Activated CD8-positive, alpha-beta T cell treated with anti-CD3 and anti-CD28 coated beads, Interleukin-2, amount 10 ng/mL, durations not matched to agents 7 days and 5 days (primary cell): ENCODE results near the gene NOTCH1. TPM values are rescaled to one million over a fixed set of nuclear protein-coding genes. Genes with fewer than 3 reads are reported as not detected.

Experiments
- ATAC-seq: fragments of 150-1000 bp; cut with Tn5 transposase; one replicate; pipeline ENCODE4 v1.10.0; 2021; ENCODE audit warnings: moderate library complexity
- CTCF ChIA-PET: fragments of 350-600 bp; sonication (Branson Sonifier 250); formaldehyde crosslinking; loops from one replicate; lab custom pipeline; 2021; ENCODE audit warnings: antibody characterized with exemption; lab: Charles Lee
- POLR2A ChIA-PET: fragments of 350-600 bp; sonication (Branson Sonifier 250); formaldehyde crosslinking; loops from one replicate; lab custom pipeline; 2021; ENCODE audit warnings: antibody characterized with exemption; lab: Charles Lee
- DNase-seq: peaks from one replicate; pipeline ENCODE4 v3.0.0-alpha.2; 2020
- H3K27ac Mint-ChIP-seq: one replicate; pipeline ENCODE4 v1.8.0; 2021; ENCODE audit warnings: mild to moderate bottlenecking, mixed read lengths
- H3K27me3 Mint-ChIP-seq: one replicate; pipeline ENCODE4 v1.8.0; 2021; ENCODE audit warnings: low read depth, mixed read lengths
- H3K36me3 Mint-ChIP-seq: one replicate; pipeline ENCODE4 v1.8.0; 2021; ENCODE audit warnings: low read depth, mixed read lengths
- H3K4me1 Mint-ChIP-seq: one replicate; pipeline ENCODE4 v1.8.0; 2021; ENCODE audit warnings: low read depth, mixed read lengths
- H3K4me3 Mint-ChIP-seq: one replicate; pipeline ENCODE4 v1.8.0; 2021; ENCODE audit warnings: mild to moderate bottlenecking, mixed read lengths
- H3K9me3 Mint-ChIP-seq: one replicate; pipeline ENCODE4 v1.8.0; 2022; ENCODE audit warnings: mixed read lengths; ENCODE audit not compliant: insufficient read depth
- total RNA-seq, 2 experiments: library from RNA; stranded (reverse); gene quantifications; one replicate each; pipeline ENCODE4 v1.2.3, GENCODE V29; 2021

The NOTCH1 gene
- total RNA-seq, 2 experiments from 2014 or later, result 86.6 to 94.1 TPM

GRCh38 chr9:136516191-136516654, 29.6 kb downstream of the NOTCH1 start:
- Mint-ChIP-seq H3K9me3 (no peaks in the 10 kb centered on the region), H3K4me1 (no peaks in the 10 kb centered on the region), H3K4me3 (no peak overlapping the region), H3K36me3 (peaks cover 27% of the 10 kb centered on the region), H3K27ac (no peak overlapping the region), H3K27me3 (no peaks in the 10 kb centered on the region)
- POLR2A ChIA-PET, result interaction anchor here (0.6 kb wide), 1 partner anchor 476 kb away, joined by 4 read pairs; no protein-coding TSS in a partner anchor
- no peak for ATAC-seq
- CTCF ChIA-PET, result no interaction called here
- no peak for DNase-seq

GRCh38 chr9:136515276-136515675, 30.6 kb downstream of the NOTCH1 start:
- Mint-ChIP-seq H3K4me3 (no peak overlapping the region), H3K27ac (no peak overlapping the region), H3K36me3 (peaks cover 29% of the 10 kb centered on the region), H3K27me3 (no peaks in the 10 kb centered on the region), H3K9me3 (no peaks in the 10 kb centered on the region), H3K4me1 (no peaks in the 10 kb centered on the region)
- ATAC-seq (no peak), DNase-seq (no peak)
- CTCF ChIA-PET, result no interaction called here
- POLR2A ChIA-PET, result no interaction called here

GRCh38 chr9:136514022-136514714, 31.7 kb downstream of the NOTCH1 start:
- no peaks in the 10 kb centered on the region for H3K27me3 Mint-ChIP-seq
- ChIA-PET CTCF (no interaction called here), POLR2A (no interaction called here)
- H3K27ac Mint-ChIP-seq, result no peak overlapping the region
- H3K4me1 Mint-ChIP-seq, result no peaks in the 10 kb centered on the region
- no peak for DNase-seq
- H3K4me3 Mint-ChIP-seq, result no peak overlapping the region
- H3K9me3 Mint-ChIP-seq, result no peaks in the 10 kb centered on the region
- H3K36me3 Mint-ChIP-seq, result peaks cover 28% of the 10 kb centered on the region
- ATAC-seq, result no peak

GRCh38 chr9:136513191-136513590, 32.7 kb downstream of the NOTCH1 start:
- no peak overlapping the region for H3K4me3 Mint-ChIP-seq
- no peaks in the 10 kb centered on the region for H3K27me3 Mint-ChIP-seq
- H3K4me1 Mint-ChIP-seq, result no peaks in the 10 kb centered on the region
- DNase-seq (no peak), ATAC-seq (no peak)
- POLR2A ChIA-PET, result no interaction called here
- CTCF ChIA-PET, result no interaction called here
- H3K36me3 Mint-ChIP-seq, result peaks cover 25% of the 10 kb centered on the region
- H3K27ac Mint-ChIP-seq, result no peak overlapping the region
- H3K9me3 Mint-ChIP-seq, result no peaks in the 10 kb centered on the region

- no peak overlapping the region for H3K27ac Mint-ChIP-seq
- H3K4me3 Mint-ChIP-seq, result no peak overlapping the region
- DNase-seq, result peak; percentile 38
- POLR2A ChIA-PET, result no interaction called here
- no peaks in the 10 kb centered on the region for H3K9me3 Mint-ChIP-seq
- peak; percentile 50 for ATAC-seq
- no peaks in the 10 kb centered on the region for H3K27me3 Mint-ChIP-seq
- CTCF ChIA-PET, result no interaction called here
- no peaks in the 10 kb centered on the region for H3K4me1 Mint-ChIP-seq
- peaks cover 24% of the 10 kb centered on the region for H3K36me3 Mint-ChIP-seq
These were observed 33.2 kb downstream of the NOTCH1 start for GRCh38 chr9:136512651-136513071.

- no peak overlapping the region for H3K27ac Mint-ChIP-seq
- no peak overlapping the region for H3K4me3 Mint-ChIP-seq
- CTCF ChIA-PET, result no interaction called here
- H3K27me3 Mint-ChIP-seq, result no peaks in the 10 kb centered on the region
- H3K36me3 Mint-ChIP-seq, result peaks cover 23% of the 10 kb centered on the region
- POLR2A ChIA-PET, result no interaction called here
- no peak for DNase-seq
- H3K9me3 Mint-ChIP-seq, result no peaks in the 10 kb centered on the region
- H3K4me1 Mint-ChIP-seq, result no peaks in the 10 kb centered on the region
- no peak for ATAC-seq
These were observed 33.9 kb downstream of the NOTCH1 start for GRCh38 chr9:136511670-136512592.

GRCh38 chr9:136511144-136511669, 34.6 kb downstream of the NOTCH1 start:
- peaks cover 2% of the 10 kb centered on the region for H3K4me1 Mint-ChIP-seq
- POLR2A ChIA-PET, result no interaction called here
- CTCF ChIA-PET, result no interaction called here

GRCh38 chr9:136510561-136510960, 35.3 kb downstream of the NOTCH1 start:
- Mint-ChIP-seq H3K27me3 (no peaks in the 10 kb centered on the region), H3K36me3 (peaks cover 23% of the 10 kb centered on the region), H3K9me3 (no peaks in the 10 kb centered on the region), H3K4me1 (peaks cover 6% of the 10 kb centered on the region), H3K27ac (no peak overlapping the region), H3K4me3 (no peak overlapping the region)
- POLR2A ChIA-PET, result no interaction called here
- DNase-seq (no peak), ATAC-seq (no peak)
- CTCF ChIA-PET, result no interaction called here

More at GRCh38 chr9:136511144-136511669, 34.6 kb downstream of the NOTCH1 start:
- DNase-seq, result no peak
- peaks cover 21% of the 10 kb centered on the region for H3K36me3 Mint-ChIP-seq
- no peak overlapping the region for H3K27ac Mint-ChIP-seq
- no peaks in the 10 kb centered on the region for H3K9me3 Mint-ChIP-seq
- H3K27me3 Mint-ChIP-seq, result no peaks in the 10 kb centered on the region
- H3K4me3 Mint-ChIP-seq, result no peak overlapping the region
- ATAC-seq, result no peak

GRCh38 chr9:136509549-136509948, 36.3 kb downstream of the NOTCH1 start:
- DNase-seq, result no peak
- no peak for ATAC-seq
- POLR2A ChIA-PET, result no interaction called here
- CTCF ChIA-PET, result no interaction called here
- no peaks in the 10 kb centered on the region for H3K9me3 Mint-ChIP-seq
- H3K4me3 Mint-ChIP-seq, result no peak overlapping the region
- peaks cover 6% of the 10 kb centered on the region for H3K4me1 Mint-ChIP-seq
- H3K27me3 Mint-ChIP-seq, result no peaks in the 10 kb centered on the region
- peaks cover 22% of the 10 kb centered on the region for H3K36me3 Mint-ChIP-seq
- H3K27ac Mint-ChIP-seq, result no peak overlapping the region

GRCh38 chr9:136508729-136509500, 36.9 kb downstream of the NOTCH1 start:
- no peak overlapping the region for H3K27ac Mint-ChIP-seq
- peaks cover 6% of the 10 kb centered on the region for H3K4me1 Mint-ChIP-seq
- CTCF ChIA-PET, result no interaction called here
- no peaks in the 10 kb centered on the region for H3K27me3 Mint-ChIP-seq
- ATAC-seq, result no peak
- peaks cover 23% of the 10 kb centered on the region for H3K36me3 Mint-ChIP-seq
- H3K9me3 Mint-ChIP-seq, result no peaks in the 10 kb centered on the region
- POLR2A ChIA-PET, result interaction anchor here (0.6 kb wide), 1 partner anchor 89 kb away, joined by 5 read pairs; no protein-coding TSS in a partner anchor
- no peak overlapping the region for H3K4me3 Mint-ChIP-seq
- DNase-seq, result no peak

GRCh38 chr9:136507992-136508375, 37.9 kb downstream of the NOTCH1 start:
- POLR2A ChIA-PET, result no interaction called here
- peaks cover 24% of the 10 kb centered on the region for H3K36me3 Mint-ChIP-seq
- DNase-seq (no peak), ATAC-seq (no peak)
- peaks cover 6% of the 10 kb centered on the region for H3K4me1 Mint-ChIP-seq
- no peak overlapping the region for H3K4me3 Mint-ChIP-seq
- no peaks in the 10 kb centered on the region for H3K9me3 Mint-ChIP-seq
- CTCF ChIA-PET, result no interaction called here
- H3K27ac Mint-ChIP-seq, result no peak overlapping the region
- no peaks in the 10 kb centered on the region for H3K27me3 Mint-ChIP-seq
